HUES64 (cell line): ENCODE results near the gene IWS1.
"Not testable (repeated sequence)": the region's sequence is repeated elsewhere in the genome, so short reads cannot be mapped to it uniquely, and the experiment has no call there.

Experiments
- H3K27ac ChIP-seq: 2 replicates; pipeline ENCODE4 v1.7.0; 2013; ENCODE audit warnings: low read depth, low read length, inconsistent platforms
- H3K27me3 ChIP-seq: 2 replicates; pipeline ENCODE4 v1.6.1; 2013; ENCODE audit warnings: mild to moderate bottlenecking, low read length; ENCODE audit not compliant: insufficient read depth
- H3K36me3 ChIP-seq: 2 replicates; pipeline ENCODE4 v1.6.1; 2013; ENCODE audit warnings: mild to moderate bottlenecking, low read length; ENCODE audit not compliant: insufficient read depth
- H3K4me1 ChIP-seq: 2 replicates; pipeline ENCODE4 v1.6.1; 2013; ENCODE audit warnings: mild to moderate bottlenecking, low read length, moderate library complexity; ENCODE audit not compliant: insufficient read depth
- H3K4me3 ChIP-seq: 2 replicates; pipeline ENCODE4 v1.5.1; 2013; ENCODE audit warnings: mild to moderate bottlenecking, low read length, moderate library complexity
- H3K9ac ChIP-seq: 2 replicates; pipeline ENCODE4 v1.6.1; 2013; ENCODE audit warnings: mild to moderate bottlenecking, low read depth, low read length
- H3K9me3 ChIP-seq: 2 replicates; pipeline ENCODE4 v1.6.1; 2013; ENCODE audit warnings: low read depth, low read length; ENCODE audit not compliant: insufficient read depth
- WGBS: fragments of 150-250, 120-280 bp; methylation state at CpG from one replicate; pipeline ENCODE4 v1.1.7; 2013; ENCODE audit warnings: missing lambda C conversion rate; 5-methylcytosine and 5-hydroxymethylcytosine counted together

Gene IWS1

DNA sequence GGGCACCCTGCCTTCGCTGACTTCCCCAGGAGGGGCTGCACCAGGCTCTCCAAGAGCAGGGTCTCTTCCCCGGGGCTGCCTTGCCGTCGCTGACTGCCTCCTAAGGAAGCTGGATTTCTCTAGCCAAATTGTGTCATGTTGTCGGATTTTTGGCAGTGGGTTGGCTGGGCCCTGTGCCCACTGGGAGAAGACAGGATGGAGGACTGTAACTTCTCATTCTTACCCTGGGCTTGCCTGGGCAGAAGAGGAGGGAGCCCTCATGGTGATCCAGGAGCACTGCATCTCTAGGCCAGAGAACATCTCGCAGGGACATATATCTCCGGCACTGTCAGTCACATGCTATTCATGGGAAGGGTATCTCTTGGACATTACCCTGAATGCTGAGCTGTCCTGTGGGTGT, 15.5 kb upstream of the IWS1 start:
- WGBS: 93% methylated on average over 7 of the region's 7 CpGs
- no peak overlapping the region for H3K4me3 ChIP-seq
- H3K4me1 ChIP-seq: no peaks in the 10 kb centered on the region
- no peak overlapping the region for H3K9ac ChIP-seq
- H3K27me3 ChIP-seq: no peaks in the 10 kb centered on the region
- no peaks in the 10 kb centered on the region for H3K9me3 ChIP-seq
- no peaks in the 10 kb centered on the region for H3K36me3 ChIP-seq
- H3K27ac ChIP-seq: no peak overlapping the region

- Histone ChIP-seq H3K4me3 (no peak overlapping the region), H3K9me3 (no peaks in the 10 kb centered on the region), H3K36me3 (no peaks in the 10 kb centered on the region), H3K27me3 (no peaks in the 10 kb centered on the region), H3K27ac (no peak overlapping the region), H3K9ac (no peak overlapping the region), H3K4me1 (no peaks in the 10 kb centered on the region)
- WGBS: 92% methylated on average over 5 of the region's 5 CpGs
Measured at GRCh38 chr2:127537644-127538043, 11.4 kb upstream of the IWS1 start.

- Histone ChIP-seq H3K27ac (no peak overlapping the region), H3K4me1 (no peaks in the 10 kb centered on the region), H3K9me3 (no peaks in the 10 kb centered on the region), H3K36me3 (no peaks in the 10 kb centered on the region), H3K27me3 (no peaks in the 10 kb centered on the region), H3K9ac (no peak overlapping the region), H3K4me3 (no peak overlapping the region)
- WGBS: 88% methylated on average over 7 of the region's 7 CpGs
Measured at GRCh38 chr2:127536707-127537541, 10.6 kb upstream of the IWS1 start.

DNA sequence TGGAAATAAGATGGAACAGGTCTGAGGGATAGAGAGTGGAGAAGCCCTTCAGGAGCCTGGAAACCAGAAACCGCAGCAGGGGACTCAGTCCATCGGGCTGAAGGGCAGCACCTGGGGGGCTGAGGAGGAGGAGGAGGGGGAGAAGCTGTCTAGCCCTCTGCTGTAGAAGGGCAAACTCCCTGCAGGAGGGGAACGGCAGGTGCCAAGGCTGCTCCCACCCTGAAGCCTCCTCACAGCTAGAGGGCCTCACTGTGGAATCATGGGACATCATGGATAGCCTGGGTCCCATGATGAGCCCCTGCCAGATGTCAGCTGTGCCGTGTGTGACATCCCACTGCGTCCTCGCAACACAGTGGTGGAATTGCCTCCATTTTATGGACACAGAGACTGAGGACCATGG, 9.6 kb upstream of the IWS1 start:
- H3K27ac ChIP-seq: no peak overlapping the region
- H3K36me3 ChIP-seq: no peaks in the 10 kb centered on the region
- no peaks in the 10 kb centered on the region for H3K4me1 ChIP-seq
- H3K9ac ChIP-seq: no peak overlapping the region
- WGBS: 89% methylated on average over 6 of the region's 6 CpGs
- no peaks in the 10 kb centered on the region for H3K27me3 ChIP-seq
- H3K9me3 ChIP-seq: no peaks in the 10 kb centered on the region
- H3K4me3 ChIP-seq: no peak overlapping the region

DNA sequence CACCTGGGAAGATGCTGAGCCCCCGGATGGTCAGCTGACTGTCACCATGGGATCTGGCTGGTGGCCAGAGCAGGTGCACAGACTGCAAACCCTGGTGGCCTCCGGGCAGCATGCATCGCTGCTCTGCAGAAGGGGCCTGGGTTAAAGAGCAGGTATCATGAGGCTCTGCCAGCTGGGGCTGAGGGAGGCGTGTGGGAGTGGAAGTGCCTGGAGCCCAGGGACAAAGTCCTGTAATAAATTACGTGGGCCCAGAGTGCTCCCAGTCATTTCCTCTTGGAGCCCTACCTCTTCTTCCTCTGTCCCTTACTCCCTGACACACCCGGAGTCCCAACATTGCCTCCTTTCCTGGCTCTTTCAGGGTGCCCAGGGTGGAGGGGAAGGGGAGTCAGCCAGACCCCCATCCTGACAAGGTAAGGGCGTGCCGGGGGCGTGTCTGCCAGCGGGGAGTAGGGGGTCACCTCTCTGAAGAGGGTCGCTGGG, 9.2 kb upstream of the IWS1 start, which contains the start of gene MYO7B:
Gene MYO7B, plus strand, starts transcription at position 262 of the 480 bp plus-strand sequence. CDS start 24,040 bp downstream, outside the sequence.
- Histone ChIP-seq H3K27me3 (no peaks in the 10 kb centered on the region), H3K36me3 (no peaks in the 10 kb centered on the region), H3K27ac (no peak within 1 kb of the TSS), H3K9ac (no peak within 1 kb of the TSS), H3K4me3 (no peak within 1 kb of the TSS), H3K9me3 (no peaks in the 10 kb centered on the region), H3K4me1 (no peaks in the 10 kb centered on the region)
- 92% methylated on average over 11 of the region's 11 CpGs for WGBS

DNA sequence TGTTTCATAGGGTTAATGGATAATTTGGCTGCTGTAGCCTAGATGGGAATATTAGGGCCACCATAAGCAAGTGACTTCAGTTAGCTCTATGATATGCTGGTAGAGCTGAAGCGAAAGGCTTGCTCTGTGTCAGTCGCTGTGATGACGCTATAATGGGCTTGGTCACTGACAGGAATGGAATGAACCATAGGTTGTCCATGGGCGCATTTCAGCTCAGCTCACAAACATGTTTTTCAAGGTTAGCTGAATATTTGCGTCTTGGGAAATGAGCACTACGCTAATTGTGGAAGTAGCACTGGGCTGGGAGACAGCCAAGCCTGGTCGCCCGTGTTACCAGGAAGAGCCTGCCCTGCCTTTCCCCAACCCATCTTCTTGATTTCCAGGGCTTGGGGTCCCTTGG, 6.0 kb upstream of the IWS1 start:
- Histone ChIP-seq H3K27ac (no peak overlapping the region), H3K36me3 (no peaks in the 10 kb centered on the region), H3K4me1 (peaks cover 13% of the 10 kb centered on the region), H3K9me3 (no peaks in the 10 kb centered on the region), H3K27me3 (no peaks in the 10 kb centered on the region), H3K9ac (no peak overlapping the region), H3K4me3 (no peak overlapping the region)
- WGBS: 92% methylated on average over 8 of the region's 8 CpGs

GRCh38 chr2:127531221-127531648, 4.9 kb upstream of the IWS1 start:
- no peaks in the 10 kb centered on the region for H3K27me3 ChIP-seq
- no peaks in the 10 kb centered on the region for H3K36me3 ChIP-seq
- no peak overlapping the region for H3K27ac ChIP-seq
- no peaks in the 10 kb centered on the region for H3K9me3 ChIP-seq
- WGBS: 83% methylated on average over 4 of the region's 4 CpGs
- peaks cover 17% of the 10 kb centered on the region for H3K4me1 ChIP-seq
- no peak overlapping the region for H3K9ac ChIP-seq
- H3K4me3 ChIP-seq: no peak overlapping the region

GRCh38 chr2:127530245-127531140, 4.2 kb upstream of the IWS1 start:
- H3K4me1 ChIP-seq: peaks cover 17% of the 10 kb centered on the region
- H3K27ac ChIP-seq: no peak overlapping the region
- H3K9me3 ChIP-seq: no peaks in the 10 kb centered on the region
- no peaks in the 10 kb centered on the region for H3K36me3 ChIP-seq
- no peaks in the 10 kb centered on the region for H3K27me3 ChIP-seq
- H3K4me3 ChIP-seq: no peak overlapping the region
- H3K9ac ChIP-seq: no peak overlapping the region
- WGBS: 90% methylated on average over 3 of the region's 3 CpGs

- H3K4me1 ChIP-seq: peaks cover 17% of the 10 kb centered on the region
- not testable (repeated sequence) for H3K36me3 ChIP-seq, H3K27me3 ChIP-seq, H3K27ac ChIP-seq, H3K9me3 ChIP-seq, H3K4me3 ChIP-seq, H3K9ac ChIP-seq
- 100% methylated on average over 2 of the region's 2 CpGs for WGBS
Measured at GRCh38 chr2:127529416-127529815, 3.1 kb upstream of the IWS1 start.

DNA sequence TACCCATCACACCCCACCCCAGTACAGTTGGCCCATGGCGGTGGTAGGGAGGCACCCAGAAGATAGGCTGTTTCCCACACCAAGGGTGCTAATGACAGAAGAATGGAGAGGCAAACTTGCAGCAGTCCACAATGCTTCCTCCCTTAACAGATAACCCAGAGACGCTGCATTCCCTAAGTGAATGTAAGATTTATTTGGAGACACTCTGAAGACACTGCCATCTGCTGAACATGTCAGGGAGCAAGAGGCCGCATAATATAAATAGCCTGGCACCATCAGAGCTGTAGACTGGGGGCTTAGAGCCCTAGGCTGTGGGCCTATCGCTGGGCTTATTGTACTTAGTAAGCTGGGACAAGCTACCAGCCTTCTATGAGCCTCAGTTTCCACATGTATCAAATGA, 2.2 kb upstream of the IWS1 start:
- H3K4me1 ChIP-seq: peaks cover 17% of the 10 kb centered on the region
- no peaks in the 10 kb centered on the region for H3K9me3 ChIP-seq
- no peaks in the 10 kb centered on the region for H3K27me3 ChIP-seq
- WGBS: 81% methylated on average over 4 of the region's 4 CpGs
- peaks cover 8% of the 10 kb centered on the region for H3K36me3 ChIP-seq
- peak overlapping the region; percentile 99; the same call in 1 of the 2 replicates for H3K27ac ChIP-seq
- no peak overlapping the region for H3K9ac ChIP-seq
- H3K4me3 ChIP-seq: no peak overlapping the region
